Caco-2 (cell line): ENCODE results near the gene VTI1A. TPM values are rescaled to one million over a fixed set of nuclear protein-coding genes. Genes with fewer than 3 reads are reported as not detected.

Source experiments
- BruUV-seq: library from RNA; stranded (reverse); fragments of 400-500 nt; replicated peaks from 2 replicates; lab custom pipeline; 2021; lab: Mats Ljungman, UMichigan
- CTCF ChIA-PET: fragments of 300-600 bp; sonication (Branson Sonifier 250); formaldehyde crosslinking; loops from one replicate; lab custom pipeline; 2022; ENCODE audit warnings: antibody characterized with exemption; lab: Charles Lee
- POLR2A ChIA-PET: fragments of 300-600 bp; sonication (Branson Sonifier 250); formaldehyde crosslinking; loops from one replicate; lab custom pipeline; 2022; ENCODE audit warnings: antibody characterized with exemption; lab: Charles Lee
- DNase-seq, 2 experiments: peaks; one replicate each; pipeline versions ENCODE4 v3.0.0 to v3.0.0-alpha.2; 2020 to 2022
- H3K27me3 ChIP-seq: replicated peaks from 2 replicates; pipeline ENCODE4 v1.6.0; 2011; ENCODE audit warnings: low read length; ENCODE audit not compliant: control insufficient read depth, insufficient read depth
- H3K36me3 ChIP-seq: 2 replicates; pipeline ENCODE4 v1.5.1; 2011; ENCODE audit warnings: low read length; ENCODE audit not compliant: control insufficient read depth, insufficient read depth
- H3K4me1 ChIP-seq: fragments of 250-450 bp; sonication (Bioruptor Pico); 2 replicates; pipeline ENCODE4 v1.5.1; 2020; ENCODE audit warnings: mild to moderate bottlenecking
- H3K4me3 ChIP-seq: 2 replicates; pipeline ENCODE4 v1.5.1; 2011; ENCODE audit warnings: low read depth, mild to moderate bottlenecking, control low read depth, low read length
- H3K9me3 ChIP-seq: fragments of 250-450 bp; sonication (Bioruptor Pico); 2 replicates; pipeline ENCODE4 v1.5.1; 2020; ENCODE audit warnings: mild to moderate bottlenecking, moderate library complexity
- H3K27ac Mint-ChIP-seq: one replicate; pipeline ENCODE4 v1.8.0; 2022; ENCODE audit warnings: mixed read lengths; ENCODE audit not compliant: unreplicated experiment
- H3K27me3 Mint-ChIP-seq: one replicate; pipeline ENCODE4 v1.8.0; 2022; ENCODE audit warnings: mixed read lengths; ENCODE audit not compliant: insufficient read depth, unreplicated experiment
- H3K36me3 Mint-ChIP-seq: one replicate; pipeline ENCODE4 v1.8.0; 2022; ENCODE audit warnings: mild to moderate bottlenecking, mixed read lengths; ENCODE audit not compliant: insufficient read depth, unreplicated experiment
- H3K4me1 Mint-ChIP-seq: one replicate; pipeline ENCODE4 v1.8.0; 2022; ENCODE audit warnings: low read depth, mixed read lengths; ENCODE audit not compliant: unreplicated experiment
- H3K4me3 Mint-ChIP-seq: one replicate; pipeline ENCODE4 v1.8.0; 2022; ENCODE audit warnings: mild to moderate bottlenecking, moderate library complexity, mixed read lengths; ENCODE audit not compliant: unreplicated experiment
- H3K9me3 Mint-ChIP-seq: one replicate; pipeline ENCODE4 v1.8.0; 2022; ENCODE audit warnings: mixed read lengths; ENCODE audit not compliant: unreplicated experiment
- intact Hi-C: fragments of 100-400 bp; cut with micrococcal nuclease; formaldehyde crosslinking; loops from one replicate; pipeline ENCODE4 v1.10.0; 2022; ENCODE audit not compliant: unreplicated experiment
- total RNA-seq: library from RNA; stranded (reverse); gene quantifications from 2 replicates; pipeline ENCODE4 v1.2.3, GENCODE V29; 2022
- TF ChIP-seq, protein P1 (sequence below), 2 experiments: fragments of 200-600 bp in 1 of 2; IDR thresholded peaks; 1 replicate in 1 of 2; 2 replicates in 1 of 2; pipeline versions ENCODE4 v1.5.1 to v1.8.0; 2011 to 2022; ENCODE audit warnings: antibody characterized with exemption in 1 of 2, control low read depth in 1 of 2, inconsistent platforms in 1 of 2, low read depth in 1 of 2, low read length in 1 of 2, mild to moderate bottlenecking in 1 of 2, moderate library complexity in 1 of 2; ENCODE audit not compliant: insufficient read depth in 1 of 2, severe bottlenecking in 1 of 2, unreplicated experiment in 1 of 2

Gene VTI1A
- total RNA-seq, 1 experiment from 2014 or later = 45.6 TPM

- no TSS peak for BruUV-seq
- H3K4me3 Mint-ChIP-seq = no peak overlapping the region
- POLR2A ChIA-PET = no interaction called here
- no peak for DNase-seq
- Histone ChIP-seq H3K36me3 (no peaks in the 10 kb centered on the region), H3K9me3 (no peaks in the 10 kb centered on the region), H3K4me1 (peaks cover 12% of the 10 kb centered on the region), H3K27me3 (no peaks in the 10 kb centered on the region), H3K4me3 (no peak overlapping the region)
- H3K27ac Mint-ChIP-seq = no peak overlapping the region
- no peaks in the 10 kb centered on the region for H3K4me1 Mint-ChIP-seq
- CTCF ChIA-PET = no interaction called here
- no peaks in the 10 kb centered on the region for H3K9me3 Mint-ChIP-seq
- intact Hi-C loops = no loop called here
- TF ChIP-seq, protein P1, sequence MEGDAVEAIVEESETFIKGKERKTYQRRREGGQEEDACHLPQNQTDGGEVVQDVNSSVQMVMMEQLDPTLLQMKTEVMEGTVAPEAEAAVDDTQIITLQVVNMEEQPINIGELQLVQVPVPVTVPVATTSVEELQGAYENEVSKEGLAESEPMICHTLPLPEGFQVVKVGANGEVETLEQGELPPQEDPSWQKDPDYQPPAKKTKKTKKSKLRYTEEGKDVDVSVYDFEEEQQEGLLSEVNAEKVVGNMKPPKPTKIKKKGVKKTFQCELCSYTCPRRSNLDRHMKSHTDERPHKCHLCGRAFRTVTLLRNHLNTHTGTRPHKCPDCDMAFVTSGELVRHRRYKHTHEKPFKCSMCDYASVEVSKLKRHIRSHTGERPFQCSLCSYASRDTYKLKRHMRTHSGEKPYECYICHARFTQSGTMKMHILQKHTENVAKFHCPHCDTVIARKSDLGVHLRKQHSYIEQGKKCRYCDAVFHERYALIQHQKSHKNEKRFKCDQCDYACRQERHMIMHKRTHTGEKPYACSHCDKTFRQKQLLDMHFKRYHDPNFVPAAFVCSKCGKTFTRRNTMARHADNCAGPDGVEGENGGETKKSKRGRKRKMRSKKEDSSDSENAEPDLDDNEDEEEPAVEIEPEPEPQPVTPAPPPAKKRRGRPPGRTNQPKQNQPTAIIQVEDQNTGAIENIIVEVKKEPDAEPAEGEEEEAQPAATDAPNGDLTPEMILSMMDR (IDR thresholded peaks at IDR 0.05; ENCODE audit: insufficient read depth in 1 of 2, low read depth in 1 of 2, low read length in 1 of 2, severe bottlenecking in 1 of 2, unreplicated experiment in 1 of 2) = no peak
- no peaks in the 10 kb centered on the region for H3K27me3 Mint-ChIP-seq
- H3K36me3 Mint-ChIP-seq = no peaks in the 10 kb centered on the region
These were observed 249.6 kb downstream of the VTI1A start for GRCh38 chr10:112696592-112696991.

- no peaks in the 10 kb centered on the region for H3K9me3 ChIP-seq
- DNase-seq = no peak
- H3K27me3 ChIP-seq = no peaks in the 10 kb centered on the region
- ChIA-PET POLR2A (no interaction called here), CTCF (no interaction called here)
- BruUV-seq = no TSS peak
- H3K4me1 ChIP-seq = peaks cover 10% of the 10 kb centered on the region
- no peaks in the 10 kb centered on the region for H3K36me3 ChIP-seq
- H3K4me3 ChIP-seq = no peak overlapping the region
- no peak overlapping the region for H3K27ac Mint-ChIP-seq
- H3K4me1 Mint-ChIP-seq = no peaks in the 10 kb centered on the region
- no peak overlapping the region for H3K4me3 Mint-ChIP-seq
- H3K27me3 Mint-ChIP-seq = no peaks in the 10 kb centered on the region
- no peaks in the 10 kb centered on the region for H3K36me3 Mint-ChIP-seq
- TF ChIP-seq, protein P1 (IDR thresholded peaks at IDR 0.05; ENCODE audit: insufficient read depth in 1 of 2, low read depth in 1 of 2, low read length in 1 of 2, severe bottlenecking in 1 of 2, unreplicated experiment in 1 of 2) = no peak
- H3K9me3 Mint-ChIP-seq = no peaks in the 10 kb centered on the region
- intact Hi-C loops = no loop called here
These were observed 251.3 kb downstream of the VTI1A start for GRCh38 chr10:112698133-112698817.

GRCh38 chr10:112698818-112699164 is 251.8 kb downstream of the VTI1A start:
- DNase-seq = no peak
- Mint-ChIP-seq H3K27me3 (no peaks in the 10 kb centered on the region), H3K27ac (no peak overlapping the region), H3K9me3 (no peaks in the 10 kb centered on the region), H3K36me3 (no peaks in the 10 kb centered on the region), H3K4me1 (no peaks in the 10 kb centered on the region), H3K4me3 (no peak overlapping the region)
- no peaks in the 10 kb centered on the region for H3K27me3 ChIP-seq
- intact Hi-C loops = no loop called here
- no peak overlapping the region for H3K4me3 ChIP-seq
- H3K9me3 ChIP-seq = no peaks in the 10 kb centered on the region
- POLR2A ChIA-PET = no interaction called here
- TF ChIP-seq, protein P1 (IDR thresholded peaks at IDR 0.05; ENCODE audit: insufficient read depth in 1 of 2, low read depth in 1 of 2, low read length in 1 of 2, severe bottlenecking in 1 of 2, unreplicated experiment in 1 of 2) = no peak
- no peaks in the 10 kb centered on the region for H3K36me3 ChIP-seq
- no TSS peak for BruUV-seq
- CTCF ChIA-PET = no interaction called here
- H3K4me1 ChIP-seq = peaks cover 10% of the 10 kb centered on the region
